ENCODE results near the gene ST3GAL4. TPM values are rescaled to one million over a fixed set of nuclear protein-coding genes. Genes with fewer than 3 reads are reported as not detected.
"Not testable (repeated sequence)": the region's sequence is repeated elsewhere in the genome, so short reads cannot be mapped to it uniquely, and the experiment has no call there.

ST3GAL4 gene
- total RNA-seq (100 to 1,000 TPM; 212 to 221 TPM), polyA plus RNA-seq (ENCODE audit: insufficient read depth, low read depth, low replicate concordance) (102 TPM)
- long read RNA-seq, donor 1, transcript ST3GAL4-204 (11 exons, 1,812 nt) = major isoform, 22 of 61 reads
- long read RNA-seq, donor 1, transcript ST3GAL4-201 (11 exons, 1,790 nt) = minor isoform, 6 of 61 reads
- long read RNA-seq, donor 1, partial matches to known transcripts = 27 of 61 reads
- long read RNA-seq, donor 1, other reads (novel, unspliced or antisense) = 0 of 61 reads
- long read RNA-seq, donor 2, transcript ST3GAL4-204 (11 exons, 1,812 nt) = major isoform, 23 of 36 reads
- long read RNA-seq, donor 2, partial matches to known transcripts = 8 of 36 reads
- long read RNA-seq, donor 2, other reads (novel, unspliced or antisense) = 0 of 36 reads

GRCh38 chr11:126355324-126355925, at the start of gene ST3GAL4:
Gene ST3GAL4, plus strand, starts transcription at chr11:126355686. Its CDS starts 50,470 bp downstream, at chr11:126406156.
- Histone ChIP-seq H3K4me1 (peaks cover 66% of the 10 kb centered on the region), H3K4me3 (peak within 1 kb of the TSS; percentile 68 to 79), H3K27ac (peak within 1 kb of the TSS; percentile 87), H3K36me3 (ENCODE audit: low read depth, missing control alignments) (no peaks in the 10 kb centered on the region), H3K9me3 (no peaks in the 10 kb centered on the region), H3K27me3 (no peaks in the 10 kb centered on the region)
- 0% methylated on average over 23 to 70 of the region's 71 CpGs for WGBS, 2 donors
- intact Hi-C loops (cut with DNase I; ENCODE audit: low total_unique reads) = no loop called here
- DNase-seq = peak; percentile 90
- TF ChIP-seq POLR2A (IDR thresholded peaks at IDR 0.05) (no peak), CTCF (IDR thresholded peaks at IDR 0.05) (no peak)

GRCh38 chr11:126305699-126306098, 49.8 kb upstream of the ST3GAL4 start:
- Histone ChIP-seq H3K9me3 (no peaks in the 10 kb centered on the region), H3K36me3 (ENCODE audit: low read depth, missing control alignments) (no peaks in the 10 kb centered on the region), H3K27ac (no peak overlapping the region), H3K4me3 (no peak overlapping the region), H3K27me3 (no peaks in the 10 kb centered on the region), H3K4me1 (peaks cover 15% of the 10 kb centered on the region)
- TF ChIP-seq CTCF (IDR thresholded peaks at IDR 0.05) = no peak
- no peak for TF ChIP-seq POLR2A (IDR thresholded peaks at IDR 0.05)
- no peak for DNase-seq
- intact Hi-C loops (cut with DNase I; ENCODE audit: low total_unique reads) = no loop called here
- WGBS, 2 donors = 90% methylated on average over 4 of the region's 4 CpGs

- 39% methylated on average over 5 of the region's 5 CpGs for WGBS, 2 donors
- Histone ChIP-seq H3K36me3 (ENCODE audit: low read depth, missing control alignments) (no peaks in the 10 kb centered on the region), H3K4me1 (peaks cover 20% of the 10 kb centered on the region), H3K4me3 (no peak overlapping the region), H3K27me3 (no peaks in the 10 kb centered on the region), H3K27ac (no peak overlapping the region), H3K9me3 (no peaks in the 10 kb centered on the region)
- intact Hi-C loops (cut with DNase I; ENCODE audit: low total_unique reads) = no loop called here
- DNase-seq = peak; percentile 55
- TF ChIP-seq POLR2A (IDR thresholded peaks at IDR 0.05) (no peak), CTCF (IDR thresholded peaks at IDR 0.05) (peak; percentile 26 to 42 (median 39))
These were observed 47.8 kb upstream of the ST3GAL4 start for GRCh38 chr11:126307706-126308105.

GRCh38 chr11:126308271-126308671, 47.2 kb upstream of the ST3GAL4 start:
- TF ChIP-seq CTCF (IDR thresholded peaks at IDR 0.05) (no peak), POLR2A (IDR thresholded peaks at IDR 0.05) (no peak)
- Histone ChIP-seq H3K36me3 (ENCODE audit: low read depth, missing control alignments) (no peaks in the 10 kb centered on the region), H3K4me3 (no peak overlapping the region), H3K4me1 (peaks cover 18% of the 10 kb centered on the region), H3K27ac (no peak overlapping the region), H3K9me3 (no peaks in the 10 kb centered on the region), H3K27me3 (no peaks in the 10 kb centered on the region)
- no peak for DNase-seq
- intact Hi-C loops (cut with DNase I; ENCODE audit: low total_unique reads) = no loop called here
- 67 to 82% methylated on average over 4 of the region's 4 CpGs for WGBS, 2 donors

GRCh38 chr11:126308771-126309170, 46.7 kb upstream of the ST3GAL4 start:
- intact Hi-C loops (cut with DNase I; ENCODE audit: low total_unique reads); DNase-seq; H3K36me3 ChIP-seq (ENCODE audit: low read depth, missing control alignments); H3K27me3 ChIP-seq; H3K27ac ChIP-seq; H3K9me3 ChIP-seq; H3K4me3 ChIP-seq: not testable (repeated sequence)
- WGBS, 2 donors = 85 to 87% methylated on average over 4 of the region's 4 CpGs
- peaks cover 14% of the 10 kb centered on the region for H3K4me1 ChIP-seq

Measured in testis (tissue), 5 donors.